Retinal pigment epithelial cell (primary cell): Measurements from ENCODE around the gene CNGA2.
"Not testable (repeated sequence)": the region's sequence is repeated elsewhere in the genome, so short reads cannot be mapped to it uniquely, and the experiment has no call there.

Source experiments
- DNase-seq: peaks from one replicate; pipeline ENCODE4 v3.0.0-alpha.2; 2010; ENCODE audit warnings: low read depth
- H3K4me3 ChIP-seq: 2 replicates; pipeline ENCODE4 v1.5.1; 2011; ENCODE audit warnings: mild to moderate bottlenecking, low read length, control low read depth, moderate library complexity
- CTCF ChIP-seq: conservative IDR thresholded peaks from 2 replicates; pipeline ENCODE4 v1.5.1; 2011; ENCODE audit warnings: low read depth, low read length, control low read depth, inconsistent platforms

CNGA2 gene

GRCh38 chrX:151695583-151696340, 38.8 kb upstream of the CNGA2 start:
- H3K4me3 ChIP-seq, result no peak overlapping the region
- TF ChIP-seq CTCF, result no peak
- no peak for DNase-seq

- H3K4me3 ChIP-seq, DNase-seq: not testable (repeated sequence)
Measured at GRCh38 chrX:151697082-151697481, 37.5 kb upstream of the CNGA2 start.

- TF ChIP-seq CTCF, result no peak
- no peak overlapping the region for H3K4me3 ChIP-seq
- no peak for DNase-seq
Measured at GRCh38 chrX:151697522-151697921, 37.0 kb upstream of the CNGA2 start.

- no peak for TF ChIP-seq CTCF
- DNase-seq, result no peak
- no peak overlapping the region for H3K4me3 ChIP-seq
Measured at GRCh38 chrX:151698485-151698884, 36.1 kb upstream of the CNGA2 start.

- no peak for DNase-seq
- TF ChIP-seq CTCF, result no peak
- H3K4me3 ChIP-seq, result no peak overlapping the region
Measured at GRCh38 chrX:151699746-151700145, 34.8 kb upstream of the CNGA2 start.

GRCh38 chrX:151700581-151700980, 34.0 kb upstream of the CNGA2 start:
- no peak overlapping the region for H3K4me3 ChIP-seq
- no peak for DNase-seq
- TF ChIP-seq CTCF, result no peak

GRCh38 chrX:151701071-151701470, 33.5 kb upstream of the CNGA2 start:
- no peak overlapping the region for H3K4me3 ChIP-seq
- DNase-seq, result no peak
- no peak for TF ChIP-seq CTCF
